Calu3 (cell line): ENCODE data around the gene DPP3. TPM values are rescaled to one million over a fixed set of nuclear protein-coding genes. Genes with fewer than 3 reads are reported as not detected.

ENCODE experiments used
- BruUV-seq: library from RNA; stranded (reverse); fragments of 400-500 nt; replicated peaks from 2 replicates; lab custom pipeline; 2021; lab: Mats Ljungman, UMichigan
- CTCF ChIA-PET: fragments of 300-600 bp; sonication (Branson Sonifier 250); formaldehyde crosslinking; loops from one replicate; lab custom pipeline; 2022; ENCODE audit warnings: antibody characterized with exemption; lab: Charles Lee
- DNase-seq: peaks from one replicate; pipeline ENCODE4 v3.0.0; 2022
- H3K27ac Mint-ChIP-seq: one replicate; pipeline ENCODE4 v1.8.0; 2022; ENCODE audit warnings: mixed read lengths; ENCODE audit not compliant: unreplicated experiment
- H3K27me3 Mint-ChIP-seq: one replicate; pipeline ENCODE4 v1.8.0; 2022; ENCODE audit warnings: mixed read lengths; ENCODE audit not compliant: unreplicated experiment
- H3K36me3 Mint-ChIP-seq: one replicate; pipeline ENCODE4 v1.8.0; 2022; ENCODE audit warnings: mild to moderate bottlenecking, moderate library complexity, mixed read lengths; ENCODE audit not compliant: insufficient read depth, unreplicated experiment
- H3K4me1 Mint-ChIP-seq: one replicate; pipeline ENCODE4 v1.8.0; 2022; ENCODE audit warnings: mild to moderate bottlenecking, low read depth, mixed read lengths; ENCODE audit not compliant: unreplicated experiment
- H3K4me3 Mint-ChIP-seq: one replicate; pipeline ENCODE4 v1.8.0; 2022; ENCODE audit warnings: mild to moderate bottlenecking, low read depth, moderate library complexity, mixed read lengths; ENCODE audit not compliant: unreplicated experiment
- H3K9me3 Mint-ChIP-seq: one replicate; pipeline ENCODE4 v1.8.0; 2022; ENCODE audit warnings: low read depth, mixed read lengths; ENCODE audit not compliant: unreplicated experiment
- CTCF ChIP-seq: fragments of 200-600 bp; IDR thresholded peaks from one replicate; pipeline ENCODE4 v1.8.0; 2022; ENCODE audit warnings: antibody characterized with exemption; ENCODE audit not compliant: unreplicated experiment
- intact Hi-C: fragments of 100-400 bp; cut with micrococcal nuclease; formaldehyde crosslinking; loops from one replicate; pipeline ENCODE4 v1.10.0; 2022; ENCODE audit not compliant: unreplicated experiment
- total RNA-seq: library from RNA; stranded (reverse); gene quantifications from 2 replicates; pipeline ENCODE4 v1.2.3, GENCODE V29; 2022

The DPP3 gene
- total RNA-seq, 1 experiment from 2014 or later: 57.4 TPM

- no peak overlapping the region for H3K4me3 Mint-ChIP-seq
- H3K27ac Mint-ChIP-seq: no peak overlapping the region
- H3K36me3 Mint-ChIP-seq: peaks cover 29% of the 10 kb centered on the region
- H3K27me3 Mint-ChIP-seq: no peaks in the 10 kb centered on the region
- H3K9me3 Mint-ChIP-seq: no peaks in the 10 kb centered on the region
- no peaks in the 10 kb centered on the region for H3K4me1 Mint-ChIP-seq
- intact Hi-C loops: no loop called here
- CTCF ChIA-PET: no interaction called here
- no peak for DNase-seq
- BruUV-seq: no TSS peak
- no peak for TF ChIP-seq CTCF
Observed at GRCh38 chr11:66523611-66524010, 43.4 kb downstream of the DPP3 start.

- Mint-ChIP-seq H3K9me3 (no peaks in the 10 kb centered on the region), H3K27ac (no peak overlapping the region), H3K4me1 (no peaks in the 10 kb centered on the region), H3K4me3 (no peak overlapping the region), H3K36me3 (peaks cover 29% of the 10 kb centered on the region), H3K27me3 (no peaks in the 10 kb centered on the region)
- BruUV-seq: no TSS peak
- CTCF ChIA-PET: no interaction called here
- DNase-seq: no peak
- intact Hi-C loops: no loop called here
- TF ChIP-seq CTCF: no peak
Observed at GRCh38 chr11:66524304-66525040, 44.2 kb downstream of the DPP3 start.

DNA sequence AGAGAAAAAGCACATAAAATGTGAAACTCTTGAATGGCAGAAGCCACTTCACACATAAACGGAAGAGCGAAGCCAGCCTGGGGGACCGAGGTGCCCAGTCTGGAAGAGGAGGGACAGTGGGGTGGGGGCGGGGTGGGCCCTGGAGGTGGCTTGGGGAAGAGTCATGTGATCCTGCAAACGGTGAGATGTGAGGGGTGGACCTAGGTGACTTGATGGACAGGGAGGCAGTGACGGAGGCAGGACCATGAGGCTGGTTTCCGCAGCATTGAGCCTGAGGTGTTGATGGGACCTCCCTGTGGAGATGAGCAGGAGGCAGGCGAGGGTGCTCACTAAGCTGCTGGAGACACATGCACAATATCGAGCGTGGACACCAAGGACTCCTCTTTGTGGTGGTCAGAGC, 48.8 kb downstream of the DPP3 start:
- DNase-seq: no peak
- BruUV-seq: no TSS peak
- Mint-ChIP-seq H3K9me3 (no peaks in the 10 kb centered on the region), H3K4me1 (no peaks in the 10 kb centered on the region), H3K27ac (no peak overlapping the region), H3K27me3 (no peaks in the 10 kb centered on the region), H3K4me3 (no peak overlapping the region), H3K36me3 (peaks cover 11% of the 10 kb centered on the region)
- TF ChIP-seq CTCF: no peak
- CTCF ChIA-PET: interaction anchor here (0.6 kb wide), 2 partner anchors 200 to 1842 kb away, joined by 3 to 4 read pairs; no protein-coding TSS in a partner anchor
- intact Hi-C loops: no loop called here

GRCh38 chr11:66529655-66530054, 49.4 kb downstream of the DPP3 start:
- CTCF ChIA-PET: interaction anchor here (0.6 kb wide), 2 partner anchors 199 to 1841 kb away, joined by 3 to 4 read pairs; no protein-coding TSS in a partner anchor
- no peak for TF ChIP-seq CTCF
- no TSS peak for BruUV-seq
- Mint-ChIP-seq H3K9me3 (no peaks in the 10 kb centered on the region), H3K36me3 (peaks cover 8% of the 10 kb centered on the region), H3K27ac (no peak overlapping the region), H3K4me1 (no peaks in the 10 kb centered on the region), H3K27me3 (no peaks in the 10 kb centered on the region), H3K4me3 (no peak overlapping the region)
- no peak for DNase-seq
- intact Hi-C loops: no loop called here
